Measurements from ENCODE around the gene KANK2. TPM values are rescaled to one million over a fixed set of nuclear protein-coding genes. Genes with fewer than 3 reads are reported as not detected.

Gene KANK2
- total RNA-seq, 6 experiments from 2014 or later, result 36.3 to 65.4 (median 50.4) TPM

GRCh38 chr19:11201791-11202190, 4.4 kb upstream of the KANK2 start:
- no peak overlapping the region for H3K4me3 ChIP-seq
- peak in 1 of 4 donors; percentile 15 for ATAC-seq
- WGBS (ENCODE audit: insufficient coverage, low coverage, low lambda C conversion rate, missing lambda C conversion rate), result 72% methylated on average over 18 of the region's 24 CpGs
- intact Hi-C loops (cut with DNase I), result loop anchor here (2.0 to 5.0 kb wide), 2 partner anchors 63 to 64 kb away; no protein-coding TSS in a partner anchor
- H3K27ac ChIP-seq, result no peak overlapping the region
- DNase-seq, result no peak
- no peaks in the 10 kb centered on the region for H3K27me3 ChIP-seq
- H3K36me3 ChIP-seq, result no peaks in the 10 kb centered on the region
- TF ChIP-seq POLR2A (IDR thresholded peaks at IDR 0.05) (no peak), CTCF (IDR thresholded peaks at IDR 0.05) (no peak)
- H3K4me1 ChIP-seq, result peaks cover 0 to 31% (median 15%) of the 10 kb centered on the region in 4 donors
- H3K9me3 ChIP-seq, result no peaks in the 10 kb centered on the region

- ATAC-seq, result no peak
- peaks cover 0 to 34% (median 16%) of the 10 kb centered on the region in 4 donors for H3K4me1 ChIP-seq
- H3K4me3 ChIP-seq, result no peak overlapping the region
- H3K36me3 ChIP-seq, result no peaks in the 10 kb centered on the region
- no peaks in the 10 kb centered on the region for H3K9me3 ChIP-seq
- intact Hi-C loops (cut with DNase I), result loop anchor here in 1 of 2 donors (5.0 kb wide), 1 partner anchor 64 kb away; no protein-coding TSS in a partner anchor
- no peak for DNase-seq
- no CpG with 5 or more reads among the region's 9 CpGs for WGBS (ENCODE audit: insufficient coverage, low coverage, low lambda C conversion rate, missing lambda C conversion rate)
- TF ChIP-seq CTCF (IDR thresholded peaks at IDR 0.05), result no peak
- TF ChIP-seq POLR2A (IDR thresholded peaks at IDR 0.05), result no peak
- no peaks in the 10 kb centered on the region for H3K27me3 ChIP-seq
- no peak overlapping the region for H3K27ac ChIP-seq
Observed at GRCh38 chr19:11200931-11201330, 3.6 kb upstream of the KANK2 start.

GRCh38 chr19:11200015-11200574, 2.8 kb upstream of the KANK2 start:
- Histone ChIP-seq H3K27ac (no peak overlapping the region), H3K4me3 (no peak overlapping the region), H3K9me3 (no peaks in the 10 kb centered on the region), H3K36me3 (no peaks in the 10 kb centered on the region), H3K27me3 (no peaks in the 10 kb centered on the region), H3K4me1 (peaks cover 0 to 36% (median 14%) of the 10 kb centered on the region in 4 donors)
- DNase-seq (no peak), ATAC-seq (no peak)
- TF ChIP-seq CTCF (IDR thresholded peaks at IDR 0.05) (no peak), POLR2A (IDR thresholded peaks at IDR 0.05) (no peak)
- intact Hi-C loops (cut with DNase I), result loop anchor here in 1 of 2 donors (5.0 kb wide), 1 partner anchor 63 kb away; no protein-coding TSS in a partner anchor
- 37% methylated on average over 3 of the region's 15 CpGs for WGBS (ENCODE audit: insufficient coverage, low coverage, low lambda C conversion rate, missing lambda C conversion rate)

- intact Hi-C loops (cut with DNase I), result no loop called here
- 87% methylated on average over 3 of the region's 5 CpGs for WGBS (ENCODE audit: insufficient coverage, low coverage, low lambda C conversion rate, missing lambda C conversion rate)
- ATAC-seq (no peak), DNase-seq (no peak)
- H3K36me3 ChIP-seq, result no peaks in the 10 kb centered on the region
- H3K4me3 ChIP-seq, result no peak overlapping the region
- H3K4me1 ChIP-seq, result peaks cover 0 to 32% (median 11%) of the 10 kb centered on the region in 4 donors
- TF ChIP-seq POLR2A (IDR thresholded peaks at IDR 0.05) (no peak), CTCF (IDR thresholded peaks at IDR 0.05) (no peak)
- no peaks in the 10 kb centered on the region for H3K27me3 ChIP-seq
- H3K27ac ChIP-seq, result peak overlapping the region in 1 of 3 donors; percentile 72
- H3K9me3 ChIP-seq, result no peaks in the 10 kb centered on the region
Observed at GRCh38 chr19:11199517-11199916, 2.2 kb upstream of the KANK2 start.

All from right lobe of liver (tissue), 6 donors.